Measurements from ENCODE around the gene LRRTM3.

The LRRTM3 gene

DNA sequence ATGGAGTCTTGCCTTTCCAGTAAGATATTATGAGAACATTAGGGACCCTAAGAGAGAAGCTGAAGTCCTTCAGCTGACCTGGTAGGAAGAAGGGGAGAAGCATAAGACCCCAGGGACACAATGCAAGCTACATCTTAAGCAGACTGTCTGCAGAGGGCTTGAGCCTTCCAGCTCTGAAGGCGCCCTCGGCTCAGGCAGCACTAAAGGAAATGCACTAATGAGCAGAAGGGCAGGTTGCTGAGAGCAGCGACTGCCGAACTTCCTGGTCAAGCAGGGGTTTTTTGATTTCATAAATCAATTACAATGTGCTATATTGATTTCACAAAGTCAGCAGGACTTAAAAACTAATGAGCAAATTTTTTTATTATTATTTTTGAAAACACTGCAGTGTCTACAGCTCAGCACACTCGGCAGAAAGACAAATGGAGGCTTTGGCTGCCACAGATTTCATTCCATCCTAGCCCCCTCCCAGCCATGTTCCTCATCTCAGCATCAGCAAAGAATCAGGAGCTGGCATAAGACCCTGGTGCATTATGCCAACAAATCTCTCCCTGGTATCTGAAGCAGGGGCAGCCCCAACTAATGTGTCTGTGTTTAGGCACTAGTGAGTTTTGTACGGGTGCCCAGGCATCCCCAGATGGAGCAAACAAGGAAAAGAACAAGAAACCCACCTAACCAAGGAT is 57.1 kb downstream of the LRRTM3 start:
- DNase-seq (ENCODE audit: low read depth) = no peak
- H3K4me3 ChIP-seq (ENCODE audit: low read depth, low read length) = no peak overlapping the region

GRCh38 chr10:66983475-66983818 is 57.6 kb downstream of the LRRTM3 start:
- H3K4me3 ChIP-seq (ENCODE audit: low read depth, low read length) = no peak overlapping the region
- TF ChIP-seq, protein P1, sequence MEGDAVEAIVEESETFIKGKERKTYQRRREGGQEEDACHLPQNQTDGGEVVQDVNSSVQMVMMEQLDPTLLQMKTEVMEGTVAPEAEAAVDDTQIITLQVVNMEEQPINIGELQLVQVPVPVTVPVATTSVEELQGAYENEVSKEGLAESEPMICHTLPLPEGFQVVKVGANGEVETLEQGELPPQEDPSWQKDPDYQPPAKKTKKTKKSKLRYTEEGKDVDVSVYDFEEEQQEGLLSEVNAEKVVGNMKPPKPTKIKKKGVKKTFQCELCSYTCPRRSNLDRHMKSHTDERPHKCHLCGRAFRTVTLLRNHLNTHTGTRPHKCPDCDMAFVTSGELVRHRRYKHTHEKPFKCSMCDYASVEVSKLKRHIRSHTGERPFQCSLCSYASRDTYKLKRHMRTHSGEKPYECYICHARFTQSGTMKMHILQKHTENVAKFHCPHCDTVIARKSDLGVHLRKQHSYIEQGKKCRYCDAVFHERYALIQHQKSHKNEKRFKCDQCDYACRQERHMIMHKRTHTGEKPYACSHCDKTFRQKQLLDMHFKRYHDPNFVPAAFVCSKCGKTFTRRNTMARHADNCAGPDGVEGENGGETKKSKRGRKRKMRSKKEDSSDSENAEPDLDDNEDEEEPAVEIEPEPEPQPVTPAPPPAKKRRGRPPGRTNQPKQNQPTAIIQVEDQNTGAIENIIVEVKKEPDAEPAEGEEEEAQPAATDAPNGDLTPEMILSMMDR (IDR thresholded peaks at IDR 0.05; ENCODE audit: control insufficient read depth, extremely low read depth, insufficient read depth) = no peak
- no peak for DNase-seq (ENCODE audit: low read depth)

More for the DNA sequence above, 57.1 kb downstream of the LRRTM3 start:
- TF ChIP-seq, protein P1 (IDR thresholded peaks at IDR 0.05; ENCODE audit: control insufficient read depth, extremely low read depth, insufficient read depth) = no peak

DNA sequence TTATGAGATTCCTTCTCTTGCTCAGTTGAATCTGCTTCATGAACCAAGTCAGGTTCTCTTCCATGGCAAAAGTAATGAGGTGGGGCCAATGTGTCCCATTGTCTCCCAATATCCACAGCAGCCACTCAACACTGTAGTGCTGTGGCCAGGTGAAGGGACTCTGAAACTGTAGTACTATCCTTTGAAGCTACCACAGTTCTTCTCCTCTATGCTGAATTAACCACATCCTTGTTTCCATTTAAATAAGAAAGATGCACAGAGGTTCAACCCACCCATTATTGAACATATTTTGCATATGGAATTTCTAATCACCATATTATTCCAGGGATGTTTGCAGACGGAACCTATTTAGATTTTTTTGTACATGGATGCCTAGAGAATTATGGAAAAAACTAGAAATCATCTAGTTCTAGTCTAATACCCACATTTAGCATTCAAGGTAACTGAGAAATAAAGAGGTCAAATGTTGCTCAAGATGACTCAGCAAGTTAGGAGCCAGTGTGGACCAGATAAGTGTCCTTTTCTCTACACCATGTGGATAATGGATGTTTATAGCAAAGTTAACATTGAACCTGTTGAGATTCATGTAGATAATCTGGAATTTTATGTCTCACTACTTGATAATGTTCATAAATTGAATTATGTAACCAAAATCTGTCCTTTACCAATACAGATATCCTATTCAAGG is 64.5 kb downstream of the LRRTM3 start:
- TF ChIP-seq, protein P1 (IDR thresholded peaks at IDR 0.05; ENCODE audit: control insufficient read depth, extremely low read depth, insufficient read depth) = no peak
- no peak for DNase-seq (ENCODE audit: low read depth)
- no peak overlapping the region for H3K4me3 ChIP-seq (ENCODE audit: low read depth, low read length)

GRCh38 chr10:66996996-66997395 is 71.2 kb downstream of the LRRTM3 start:
- peak; percentile 36 for DNase-seq (ENCODE audit: low read depth)
- TF ChIP-seq, protein P1 (IDR thresholded peaks at IDR 0.05; ENCODE audit: control insufficient read depth, extremely low read depth, insufficient read depth) = no peak
- no peak overlapping the region for H3K4me3 ChIP-seq (ENCODE audit: low read depth, low read length)

DNA sequence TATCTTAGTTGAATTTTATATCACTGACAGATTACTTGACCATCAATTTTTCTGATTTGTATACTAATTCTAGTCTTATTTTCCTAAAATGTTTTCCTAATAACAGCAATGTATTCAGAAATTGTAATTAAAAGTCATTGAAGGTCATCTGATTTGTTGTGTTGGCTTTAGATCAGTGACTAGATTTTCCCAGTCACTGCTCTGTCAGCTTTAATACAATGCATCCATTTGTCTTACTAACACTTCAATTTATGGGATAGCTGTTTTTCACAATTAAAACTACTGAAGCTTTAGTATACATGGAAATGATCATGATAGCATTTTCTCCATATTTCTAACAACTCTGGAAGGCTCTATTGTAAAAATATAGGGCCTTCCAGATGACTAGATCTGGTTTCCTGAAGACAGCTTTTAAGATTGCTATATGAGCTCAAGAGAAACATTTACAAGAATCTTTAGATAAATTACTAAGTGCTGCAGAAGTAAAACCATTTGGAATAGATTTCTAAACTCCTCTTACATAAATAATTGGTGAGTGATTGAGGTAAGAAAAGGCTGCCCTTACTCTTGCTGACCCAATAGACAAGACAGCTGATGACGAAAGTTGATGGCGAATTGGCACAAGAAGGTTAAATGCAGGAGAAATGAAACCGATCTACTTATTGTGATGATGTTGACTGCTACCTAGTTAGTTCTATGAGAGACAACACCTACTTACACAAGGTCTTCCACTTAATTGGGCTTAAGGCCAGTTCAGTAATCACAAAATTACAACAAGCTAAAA is 74.1 kb downstream of the LRRTM3 start:
- no peak for DNase-seq (ENCODE audit: low read depth)
- TF ChIP-seq, protein P1 (IDR thresholded peaks at IDR 0.05; ENCODE audit: control insufficient read depth, extremely low read depth, insufficient read depth) = no peak

DNA sequence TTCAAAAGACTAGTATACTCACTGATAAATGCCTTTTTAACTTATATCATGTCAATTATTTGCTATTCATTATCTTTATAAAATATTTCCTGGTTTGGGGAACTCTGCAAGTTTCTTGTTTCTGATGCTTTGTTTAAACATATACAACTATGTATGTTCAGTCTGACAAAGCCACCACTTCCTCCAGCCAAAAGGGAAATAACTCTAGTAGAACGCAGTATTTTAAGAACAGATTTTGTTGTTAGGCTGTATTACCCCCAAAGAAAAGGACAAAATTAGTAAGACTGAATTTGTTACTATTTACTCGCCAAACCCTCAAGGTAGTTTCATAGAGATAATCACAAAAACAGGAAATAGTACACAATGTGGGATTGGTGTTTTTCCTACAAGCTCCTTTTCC is 78.9 kb downstream of the LRRTM3 start:
- TF ChIP-seq, protein P1 (IDR thresholded peaks at IDR 0.05; ENCODE audit: control insufficient read depth, extremely low read depth, insufficient read depth) = no peak
- no peak for DNase-seq (ENCODE audit: low read depth)
- no peak overlapping the region for H3K4me3 ChIP-seq (ENCODE audit: low read depth, low read length)

More for the DNA sequence above, 74.1 kb downstream of the LRRTM3 start:
- H3K4me3 ChIP-seq (ENCODE audit: low read depth, low read length) = no peak overlapping the region

Data from LNCaP clone FGC (cell line).